ENCODE measurements around the gene THNSL1. TPM values are rescaled to one million over a fixed set of nuclear protein-coding genes. Genes with fewer than 3 reads are reported as not detected.

THNSL1 gene
- total RNA-seq, 1 donor from 2014 or later: 3.2 TPM

- H3K36me3 ChIP-seq (ENCODE audit: control insufficient read depth, insufficient read depth, low read length): no peaks in the 10 kb centered on the region
- TF ChIP-seq, protein P1, sequence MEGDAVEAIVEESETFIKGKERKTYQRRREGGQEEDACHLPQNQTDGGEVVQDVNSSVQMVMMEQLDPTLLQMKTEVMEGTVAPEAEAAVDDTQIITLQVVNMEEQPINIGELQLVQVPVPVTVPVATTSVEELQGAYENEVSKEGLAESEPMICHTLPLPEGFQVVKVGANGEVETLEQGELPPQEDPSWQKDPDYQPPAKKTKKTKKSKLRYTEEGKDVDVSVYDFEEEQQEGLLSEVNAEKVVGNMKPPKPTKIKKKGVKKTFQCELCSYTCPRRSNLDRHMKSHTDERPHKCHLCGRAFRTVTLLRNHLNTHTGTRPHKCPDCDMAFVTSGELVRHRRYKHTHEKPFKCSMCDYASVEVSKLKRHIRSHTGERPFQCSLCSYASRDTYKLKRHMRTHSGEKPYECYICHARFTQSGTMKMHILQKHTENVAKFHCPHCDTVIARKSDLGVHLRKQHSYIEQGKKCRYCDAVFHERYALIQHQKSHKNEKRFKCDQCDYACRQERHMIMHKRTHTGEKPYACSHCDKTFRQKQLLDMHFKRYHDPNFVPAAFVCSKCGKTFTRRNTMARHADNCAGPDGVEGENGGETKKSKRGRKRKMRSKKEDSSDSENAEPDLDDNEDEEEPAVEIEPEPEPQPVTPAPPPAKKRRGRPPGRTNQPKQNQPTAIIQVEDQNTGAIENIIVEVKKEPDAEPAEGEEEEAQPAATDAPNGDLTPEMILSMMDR (IDR thresholded peaks at IDR 0.05; ENCODE audit: insufficient read depth, low read length, poor library complexity, severe bottlenecking): no peak
- H3K4me3 ChIP-seq (ENCODE audit: low read depth, low read length): no peak overlapping the region
- H3K27me3 ChIP-seq (ENCODE audit: control insufficient read depth, insufficient read depth, low read length): no peaks in the 10 kb centered on the region
- DNase-seq (ENCODE audit: low read depth): no peak
These were observed 30.2 kb downstream of the THNSL1 start for GRCh38 chr10:25046641-25047040.

GRCh38 chr10:25047088-25047487 is 30.7 kb downstream of the THNSL1 start:
- no peaks in the 10 kb centered on the region for H3K36me3 ChIP-seq (ENCODE audit: control insufficient read depth, insufficient read depth, low read length)
- TF ChIP-seq, protein P1 (IDR thresholded peaks at IDR 0.05; ENCODE audit: insufficient read depth, low read length, poor library complexity, severe bottlenecking): no peak
- H3K27me3 ChIP-seq (ENCODE audit: control insufficient read depth, insufficient read depth, low read length): no peaks in the 10 kb centered on the region

DNA sequence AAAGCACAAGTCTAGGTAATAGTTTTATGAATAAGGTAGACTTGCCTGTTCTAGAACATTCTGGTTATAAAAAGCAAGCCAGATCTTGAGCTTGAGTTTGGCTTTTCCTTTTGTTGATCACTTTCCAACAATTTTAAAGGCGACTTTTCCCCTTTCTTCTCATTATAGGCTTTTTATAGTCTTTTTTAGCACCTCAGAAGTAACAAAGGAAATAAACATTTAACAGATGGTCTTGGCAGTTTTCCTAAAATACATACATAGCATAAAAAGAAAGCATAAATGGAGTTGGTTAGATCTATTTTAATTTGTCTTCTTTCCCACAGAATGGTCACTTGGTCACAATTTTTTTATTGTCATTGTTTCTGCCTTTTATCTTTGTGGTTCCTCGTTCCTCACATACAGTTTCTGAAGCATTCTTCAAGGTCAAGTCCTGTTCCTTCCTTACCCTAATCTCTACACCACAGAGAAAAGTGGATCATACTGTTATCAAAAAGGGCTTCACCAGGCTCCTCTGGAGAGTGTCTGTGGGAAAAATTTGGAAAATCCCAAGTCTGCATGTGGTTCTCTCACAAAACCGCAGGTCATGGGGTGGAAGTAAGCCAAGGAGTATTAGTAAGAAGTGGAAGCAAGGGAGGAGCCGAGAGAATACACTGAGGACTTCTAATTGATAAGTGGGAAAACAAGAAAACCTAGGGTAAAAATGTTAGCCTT is 31.3 kb downstream of the THNSL1 start:
- no peak for DNase-seq (ENCODE audit: low read depth)
- TF ChIP-seq, protein P1 (IDR thresholded peaks at IDR 0.05; ENCODE audit: insufficient read depth, low read length, poor library complexity, severe bottlenecking): no peak
- H3K4me3 ChIP-seq (ENCODE audit: low read depth, low read length): no peak overlapping the region
- no peaks in the 10 kb centered on the region for H3K36me3 ChIP-seq (ENCODE audit: control insufficient read depth, insufficient read depth, low read length)
- no peaks in the 10 kb centered on the region for H3K27me3 ChIP-seq (ENCODE audit: control insufficient read depth, insufficient read depth, low read length)

More at GRCh38 chr10:25047088-25047487, 30.7 kb downstream of the THNSL1 start:
- DNase-seq (ENCODE audit: low read depth): no peak
- no peak overlapping the region for H3K4me3 ChIP-seq (ENCODE audit: low read depth, low read length)

DNA sequence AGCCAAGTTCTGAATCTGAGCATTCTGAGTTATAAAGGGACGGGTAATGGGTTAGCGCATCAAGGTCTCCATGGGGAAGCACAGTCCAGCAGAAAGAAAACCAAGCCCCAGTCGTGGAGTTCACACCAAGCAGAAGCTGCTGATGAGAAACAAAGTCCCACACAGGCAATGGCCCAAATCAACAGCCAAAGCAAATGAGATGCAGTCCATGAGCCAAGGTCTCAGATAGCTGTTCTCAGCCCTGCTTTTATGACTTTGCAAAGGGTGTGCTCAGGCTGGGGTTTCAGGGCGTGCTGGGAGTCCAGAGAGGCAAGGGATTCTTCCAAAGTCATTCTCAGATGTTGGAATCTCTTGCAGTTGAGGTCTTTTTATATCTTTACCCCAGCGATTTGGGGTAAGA is 32.0 kb downstream of the THNSL1 start:
- H3K27me3 ChIP-seq (ENCODE audit: control insufficient read depth, insufficient read depth, low read length): no peaks in the 10 kb centered on the region
- DNase-seq (ENCODE audit: low read depth): no peak
- TF ChIP-seq, protein P1 (IDR thresholded peaks at IDR 0.05; ENCODE audit: insufficient read depth, low read length, poor library complexity, severe bottlenecking): no peak
- H3K36me3 ChIP-seq (ENCODE audit: control insufficient read depth, insufficient read depth, low read length): no peaks in the 10 kb centered on the region
- H3K4me3 ChIP-seq (ENCODE audit: low read depth, low read length): no peak overlapping the region

DNA sequence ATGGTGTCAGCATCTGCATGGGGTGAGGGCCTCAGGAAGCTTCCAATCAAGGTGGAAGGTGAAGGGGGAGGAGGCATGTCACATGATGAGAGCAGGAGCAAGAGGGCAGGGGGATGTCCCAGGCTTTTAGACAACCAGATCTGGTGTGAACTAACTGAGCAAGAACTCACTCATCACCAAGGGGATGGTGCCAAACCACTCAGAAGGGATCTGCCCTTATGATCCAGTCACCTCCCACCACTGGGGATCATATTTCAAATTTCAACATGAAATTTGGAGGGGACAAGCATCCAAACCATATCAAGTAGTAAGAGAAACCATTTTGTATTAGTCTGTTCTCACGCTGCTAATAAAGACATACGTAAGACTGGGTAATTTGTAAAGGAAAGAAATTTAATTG is 33.6 kb downstream of the THNSL1 start:
- no peaks in the 10 kb centered on the region for H3K36me3 ChIP-seq (ENCODE audit: control insufficient read depth, insufficient read depth, low read length)
- DNase-seq (ENCODE audit: low read depth): no peak
- TF ChIP-seq, protein P1 (IDR thresholded peaks at IDR 0.05; ENCODE audit: insufficient read depth, low read length, poor library complexity, severe bottlenecking): no peak
- no peak overlapping the region for H3K4me3 ChIP-seq (ENCODE audit: low read depth, low read length)
- no peaks in the 10 kb centered on the region for H3K27me3 ChIP-seq (ENCODE audit: control insufficient read depth, insufficient read depth, low read length)

DNA sequence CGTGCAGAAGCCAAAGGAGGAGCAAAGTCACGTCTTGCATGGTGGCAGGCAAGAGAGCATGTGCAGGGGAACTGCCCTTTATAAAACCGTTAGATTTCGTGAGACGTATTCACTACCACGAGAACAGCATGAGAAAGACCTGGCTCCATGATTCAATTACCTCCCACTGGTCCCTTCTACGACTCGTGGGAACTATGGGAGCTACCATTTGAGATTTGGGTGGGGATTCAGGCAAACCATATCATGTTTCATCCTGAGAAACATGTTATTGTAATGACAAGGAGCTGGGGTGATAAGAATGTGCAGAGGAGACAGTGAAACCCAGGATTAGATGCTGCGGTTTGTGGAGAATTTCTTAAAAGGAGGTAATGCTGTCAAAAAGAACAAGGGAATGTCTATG is 34.0 kb downstream of the THNSL1 start:
- DNase-seq (ENCODE audit: low read depth): no peak
- TF ChIP-seq, protein P1 (IDR thresholded peaks at IDR 0.05; ENCODE audit: insufficient read depth, low read length, poor library complexity, severe bottlenecking): no peak
- H3K4me3 ChIP-seq (ENCODE audit: low read depth, low read length): no peak overlapping the region
- no peaks in the 10 kb centered on the region for H3K27me3 ChIP-seq (ENCODE audit: control insufficient read depth, insufficient read depth, low read length)
- H3K36me3 ChIP-seq (ENCODE audit: control insufficient read depth, insufficient read depth, low read length): no peaks in the 10 kb centered on the region
